ENCODE data around the gene PLEKHA5.
A peak's percentile ranks its signal among the peaks of the same experiment; 100 is the strongest.
"Not testable (repeated sequence)": the region's sequence is repeated elsewhere in the genome, so short reads cannot be mapped to it uniquely, and the experiment has no call there.

The PLEKHA5 gene, protein sequence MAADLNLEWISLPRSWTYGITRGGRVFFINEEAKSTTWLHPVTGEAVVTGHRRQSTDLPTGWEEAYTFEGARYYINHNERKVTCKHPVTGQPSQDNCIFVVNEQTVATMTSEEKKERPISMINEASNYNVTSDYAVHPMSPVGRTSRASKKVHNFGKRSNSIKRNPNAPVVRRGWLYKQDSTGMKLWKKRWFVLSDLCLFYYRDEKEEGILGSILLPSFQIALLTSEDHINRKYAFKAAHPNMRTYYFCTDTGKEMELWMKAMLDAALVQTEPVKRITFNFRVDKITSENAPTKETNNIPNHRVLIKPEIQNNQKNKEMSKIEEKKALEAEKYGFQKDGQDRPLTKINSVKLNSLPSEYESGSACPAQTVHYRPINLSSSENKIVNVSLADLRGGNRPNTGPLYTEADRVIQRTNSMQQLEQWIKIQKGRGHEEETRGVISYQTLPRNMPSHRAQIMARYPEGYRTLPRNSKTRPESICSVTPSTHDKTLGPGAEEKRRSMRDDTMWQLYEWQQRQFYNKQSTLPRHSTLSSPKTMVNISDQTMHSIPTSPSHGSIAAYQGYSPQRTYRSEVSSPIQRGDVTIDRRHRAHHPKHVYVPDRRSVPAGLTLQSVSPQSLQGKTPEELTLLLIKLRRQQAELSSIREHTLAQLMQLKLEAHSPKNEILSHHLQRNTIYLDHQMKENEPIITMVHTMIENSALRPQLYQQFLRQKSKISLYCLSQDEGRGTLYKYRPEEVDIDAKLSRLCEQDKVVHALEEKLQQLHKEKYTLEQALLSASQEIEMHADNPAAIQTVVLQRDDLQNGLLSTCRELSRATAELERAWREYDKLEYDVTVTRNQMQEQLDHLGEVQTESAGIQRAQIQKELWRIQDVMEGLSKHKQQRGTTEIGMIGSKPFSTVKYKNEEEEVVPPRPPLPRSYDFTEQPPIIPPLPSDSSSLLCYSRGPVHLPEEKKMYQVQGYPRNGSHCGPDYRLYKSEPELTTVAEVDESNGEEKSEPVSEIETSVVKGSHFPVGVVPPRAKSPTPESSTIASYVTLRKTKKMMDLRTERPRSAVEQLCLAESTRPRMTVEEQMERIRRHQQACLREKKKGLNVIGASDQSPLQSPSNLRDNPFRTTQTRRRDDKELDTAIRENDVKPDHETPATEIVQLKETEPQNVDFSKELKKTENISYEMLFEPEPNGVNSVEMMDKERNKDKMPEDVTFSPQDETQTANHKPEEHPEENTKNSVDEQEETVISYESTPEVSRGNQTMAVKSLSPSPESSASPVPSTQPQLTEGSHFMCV

GRCh38 chr12:19129486-19130223, at the start of gene PLEKHA5:
Gene PLEKHA5, plus strand, starts transcription at chr12:19129733. Its CDS starts 67 bp downstream, at chr12:19129800.
- peak; percentile 71 for DNase-seq

- DNase-seq: no peak
Observed at GRCh38 chr12:19080918-19081317, 48.6 kb upstream of the PLEKHA5 start.

- no peak for DNase-seq
Observed at GRCh38 chr12:19082365-19082911, 47.1 kb upstream of the PLEKHA5 start.

DNA sequence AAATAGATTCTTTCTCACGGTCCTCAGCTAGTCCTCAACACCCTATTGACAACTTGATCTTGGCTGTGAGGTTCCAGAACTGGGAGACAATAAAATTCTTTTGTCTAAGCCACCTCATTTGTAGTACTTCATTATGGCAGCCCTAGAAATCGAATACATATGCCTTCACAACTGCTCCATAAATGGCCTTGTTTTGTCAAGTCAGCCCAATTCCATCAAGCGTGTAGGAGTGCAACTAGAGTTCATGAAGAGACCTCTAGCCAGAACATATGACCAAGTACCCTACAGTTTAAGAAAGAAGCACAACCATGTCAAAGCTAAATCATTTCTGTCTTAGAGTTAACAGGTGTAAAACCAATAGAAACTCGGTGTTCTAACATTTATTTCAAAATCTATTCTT, 45.0 kb upstream of the PLEKHA5 start:
- no peak for DNase-seq

- DNase-seq: no peak
Observed at GRCh38 chr12:19085090-19085489, 44.4 kb upstream of the PLEKHA5 start.

DNA sequence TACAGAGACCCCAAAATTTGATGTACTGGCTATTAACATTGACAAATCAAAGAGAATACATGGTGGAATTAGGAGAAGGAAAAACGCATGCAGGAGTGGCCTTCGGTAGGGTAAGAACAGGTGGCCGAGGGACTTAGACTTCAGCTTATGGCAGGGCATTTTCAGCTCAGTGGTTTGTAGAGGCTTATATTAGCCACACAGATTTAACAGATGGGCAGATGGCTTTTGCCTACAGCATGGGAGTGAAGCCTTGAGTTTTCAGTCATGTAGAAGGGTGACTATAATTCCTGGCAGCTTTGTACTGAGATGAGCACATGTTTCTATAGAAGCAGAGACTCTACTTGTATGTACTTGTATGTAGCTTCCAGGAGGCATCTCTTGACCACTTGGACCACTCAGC, 40.9 kb upstream of the PLEKHA5 start:
- DNase-seq: no peak

- not testable (repeated sequence) for DNase-seq
Observed at GRCh38 chr12:19092482-19092881, 37.1 kb upstream of the PLEKHA5 start.

DNA sequence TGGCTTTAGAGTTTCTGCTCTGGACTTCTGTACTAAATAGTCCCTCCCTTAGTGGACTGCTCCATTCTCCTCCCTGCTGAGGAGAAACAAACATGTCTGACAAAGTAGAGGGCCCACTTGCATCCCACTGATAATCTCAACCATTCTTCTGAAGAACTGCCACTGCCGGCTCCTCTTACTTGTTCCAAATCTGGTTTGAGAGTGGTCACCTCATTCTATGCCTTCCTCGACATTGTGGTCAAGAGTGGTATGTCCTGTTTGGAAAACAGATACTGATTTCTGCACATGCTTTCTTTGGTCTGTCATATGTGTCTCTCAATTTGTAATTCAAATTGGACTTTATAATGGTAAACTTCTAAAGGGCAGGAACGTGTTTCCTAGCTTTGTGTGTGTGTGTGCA, 36.3 kb upstream of the PLEKHA5 start:
- no peak for DNase-seq

GRCh38 chr12:19095331-19095730, 34.2 kb upstream of the PLEKHA5 start:
- no peak for DNase-seq

DNA sequence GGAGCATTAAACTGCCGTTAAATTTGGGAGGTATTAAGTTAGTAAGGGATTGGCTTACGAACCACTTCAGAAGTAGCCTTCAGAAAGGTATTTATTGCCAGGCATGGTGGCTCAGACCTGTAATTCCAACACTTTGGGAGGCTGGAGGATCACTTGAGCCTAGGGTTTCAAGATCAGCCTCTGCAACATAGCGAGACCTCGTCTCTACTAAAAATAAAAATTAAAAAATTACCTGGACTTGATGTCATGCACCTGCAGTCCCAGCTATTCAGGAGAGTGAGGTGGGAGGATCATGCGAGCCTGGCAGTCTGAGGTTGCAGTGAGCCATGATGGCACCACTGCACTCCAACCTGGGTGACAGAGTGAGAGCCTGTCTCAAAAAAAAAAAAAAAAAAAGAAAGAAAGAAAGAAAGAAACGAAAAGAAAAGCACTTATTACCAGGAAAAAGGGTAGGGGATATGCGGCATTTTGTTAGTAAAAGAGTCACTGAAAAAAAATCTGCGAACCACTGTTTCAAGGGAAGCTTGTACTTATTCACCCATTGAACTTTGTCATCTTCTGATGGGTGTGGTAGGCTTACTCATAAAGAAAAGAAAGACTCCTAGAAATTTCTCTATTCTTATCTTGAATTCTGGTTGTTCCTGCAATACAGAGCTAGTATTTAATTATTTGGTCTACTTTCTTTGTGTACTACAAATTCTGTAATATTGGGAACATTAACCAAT, 33.6 kb upstream of the PLEKHA5 start:
- DNase-seq: no peak

GRCh38 chr12:19105463-19105862, 24.1 kb upstream of the PLEKHA5 start:
- no peak for DNase-seq

GRCh38 chr12:19107750-19108149, 21.8 kb upstream of the PLEKHA5 start:
- no peak for DNase-seq

GRCh38 chr12:19110221-19110940, 19.2 kb upstream of the PLEKHA5 start:
- DNase-seq: no peak

- DNase-seq: no peak
Observed at GRCh38 chr12:19113464-19113863, 16.1 kb upstream of the PLEKHA5 start.

DNA sequence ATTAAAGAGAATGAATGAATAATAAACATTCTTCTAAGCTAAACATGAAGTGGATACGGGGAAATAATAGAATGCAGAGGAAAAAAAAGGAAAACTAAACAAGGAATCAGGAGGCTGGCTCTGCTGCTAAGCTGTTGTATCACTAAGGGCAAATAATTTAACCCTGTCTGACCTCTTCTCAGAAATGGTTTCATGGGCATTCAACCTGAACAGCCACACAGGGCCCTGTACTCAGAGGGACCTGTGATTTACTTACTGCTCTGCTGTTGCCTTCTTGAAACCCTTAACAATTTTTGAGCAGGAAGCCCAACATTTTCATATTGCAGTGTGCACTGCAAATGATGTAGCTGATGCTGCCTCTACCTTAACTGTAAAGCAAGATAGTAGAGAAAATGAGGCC, 14.2 kb upstream of the PLEKHA5 start:
- no peak for DNase-seq

GRCh38 chr12:19119440-19119839, 10.1 kb upstream of the PLEKHA5 start:
- no peak for DNase-seq

GRCh38 chr12:19120795-19121194, 8.7 kb upstream of the PLEKHA5 start:
- peak; percentile 46 for DNase-seq

GRCh38 chr12:19121449-19122018, 8.0 kb upstream of the PLEKHA5 start:
- DNase-seq: no peak

DNA sequence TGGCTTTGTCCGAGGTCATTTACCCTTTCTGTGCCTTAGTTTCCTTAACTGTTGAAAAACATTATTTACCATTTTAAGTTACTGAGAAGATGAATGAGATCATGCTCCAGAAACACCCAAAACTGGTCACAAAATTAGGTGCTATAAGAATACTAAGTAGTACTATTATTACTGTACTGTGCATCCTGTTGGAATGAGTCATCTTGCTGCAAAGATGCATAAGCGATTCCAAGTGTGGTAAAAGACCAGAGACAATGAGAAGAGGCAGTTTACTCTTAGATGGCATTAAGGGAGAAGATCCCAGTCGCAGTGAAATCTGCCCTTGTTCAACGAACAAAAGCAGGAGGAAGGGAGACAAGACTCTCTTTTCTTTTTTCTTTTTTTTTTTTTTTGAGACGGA, 4.2 kb upstream of the PLEKHA5 start:
- peak; percentile 39 for DNase-seq

- no peak for DNase-seq
Observed at GRCh38 chr12:19127270-19127669, 2.3 kb upstream of the PLEKHA5 start.
